ENCODE data around the gene ROGDI. TPM values are rescaled to one million over a fixed set of nuclear protein-coding genes. Genes with fewer than 3 reads are reported as not detected.

Gene ROGDI
- total and polyA plus RNA-seq, 9 of the 15 experiments (the other 6 are each of a cell fraction or from before 2014, with no cell fraction given): 0.97 to 37.3 (median 16.5) TPM

DNA sequence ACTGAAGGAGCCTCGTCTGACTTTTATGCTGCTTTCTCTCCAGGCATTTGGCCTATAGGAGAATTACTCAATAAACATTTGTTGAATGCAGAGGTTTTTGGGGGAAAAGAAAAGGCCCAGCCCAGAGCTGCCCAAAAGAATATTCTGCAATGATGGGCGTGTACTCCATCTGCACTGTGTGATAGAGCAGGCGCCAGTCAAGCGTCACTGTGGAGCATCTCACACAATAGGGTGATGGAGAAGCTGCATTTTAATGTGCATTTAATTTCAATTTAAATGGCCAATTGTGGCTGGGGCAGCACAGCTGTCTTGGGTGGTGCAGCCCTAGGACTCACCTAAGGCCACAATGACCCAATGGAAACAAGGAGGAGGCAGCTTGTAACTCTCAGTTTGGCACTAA lies 24.1 kb upstream of the ROGDI start (continued):
- TF ChIP-seq, protein P1, sequence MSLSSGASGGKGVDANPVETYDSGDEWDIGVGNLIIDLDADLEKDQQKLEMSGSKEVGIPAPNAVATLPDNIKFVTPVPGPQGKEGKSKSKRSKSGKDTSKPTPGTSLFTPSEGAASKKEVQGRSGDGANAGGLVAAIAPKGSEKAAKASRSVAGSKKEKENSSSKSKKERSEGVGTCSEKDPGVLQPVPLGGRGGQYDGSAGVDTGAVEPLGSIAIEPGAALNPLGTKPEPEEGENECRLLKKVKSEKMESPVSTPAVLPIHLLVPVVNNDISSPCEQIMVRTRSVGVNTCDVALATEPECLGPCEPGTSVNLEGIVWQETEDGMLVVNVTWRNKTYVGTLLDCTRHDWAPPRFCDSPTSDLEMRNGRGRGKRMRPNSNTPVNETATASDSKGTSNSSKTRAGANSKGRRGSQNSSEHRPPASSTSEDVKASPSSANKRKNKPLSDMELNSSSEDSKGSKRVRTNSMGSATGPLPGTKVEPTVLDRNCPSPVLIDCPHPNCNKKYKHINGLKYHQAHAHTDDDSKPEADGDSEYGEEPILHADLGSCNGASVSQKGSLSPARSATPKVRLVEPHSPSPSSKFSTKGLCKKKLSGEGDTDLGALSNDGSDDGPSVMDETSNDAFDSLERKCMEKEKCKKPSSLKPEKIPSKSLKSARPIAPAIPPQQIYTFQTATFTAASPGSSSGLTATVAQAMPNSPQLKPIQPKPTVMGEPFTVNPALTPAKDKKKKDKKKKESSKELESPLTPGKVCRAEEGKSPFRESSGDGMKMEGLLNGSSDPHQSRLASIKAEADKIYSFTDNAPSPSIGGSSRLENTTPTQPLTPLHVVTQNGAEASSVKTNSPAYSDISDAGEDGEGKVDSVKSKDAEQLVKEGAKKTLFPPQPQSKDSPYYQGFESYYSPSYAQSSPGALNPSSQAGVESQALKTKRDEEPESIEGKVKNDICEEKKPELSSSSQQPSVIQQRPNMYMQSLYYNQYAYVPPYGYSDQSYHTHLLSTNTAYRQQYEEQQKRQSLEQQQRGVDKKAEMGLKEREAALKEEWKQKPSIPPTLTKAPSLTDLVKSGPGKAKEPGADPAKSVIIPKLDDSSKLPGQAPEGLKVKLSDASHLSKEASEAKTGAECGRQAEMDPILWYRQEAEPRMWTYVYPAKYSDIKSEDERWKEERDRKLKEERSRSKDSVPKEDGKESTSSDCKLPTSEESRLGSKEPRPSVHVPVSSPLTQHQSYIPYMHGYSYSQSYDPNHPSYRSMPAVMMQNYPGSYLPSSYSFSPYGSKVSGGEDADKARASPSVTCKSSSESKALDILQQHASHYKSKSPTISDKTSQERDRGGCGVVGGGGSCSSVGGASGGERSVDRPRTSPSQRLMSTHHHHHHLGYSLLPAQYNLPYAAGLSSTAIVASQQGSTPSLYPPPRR (CRISPR knock-in tag; IDR thresholded peaks at IDR 0.05; ENCODE audit: borderline replicate concordance): no peak
- TF ChIP-seq RAD51 (IDR thresholded peaks at IDR 0.05; ENCODE audit: borderline replicate concordance, low read depth) (no peak), GTF2F1 (IDR thresholded peaks at IDR 0.05; ENCODE audit: low read depth, low read length) (no peak), CTCFL (IDR thresholded peaks at IDR 0.05; ENCODE audit: borderline replicate concordance, insufficient read depth, low read depth, low read length, poor library complexity, severe bottlenecking) (no peak), CAMTA2 (CRISPR knock-in tag; conservative IDR thresholded peaks at IDR 0.05) (no peak), ZNF3 (CRISPR knock-in tag; IDR thresholded peaks at IDR 0.05) (no peak), PML (IDR thresholded peaks at IDR 0.05; ENCODE audit: low read length) (no peak), SFPQ (IDR thresholded peaks at IDR 0.05; ENCODE audit: low read depth, low read length) (no peak), SIX5 (IDR thresholded peaks at IDR 0.05; ENCODE audit: borderline replicate concordance in 1 of 2, insufficient read depth in 1 of 2, low read depth in 1 of 2, low read length in 2 of 2) (no peak)
- TF ChIP-seq, protein P2, sequence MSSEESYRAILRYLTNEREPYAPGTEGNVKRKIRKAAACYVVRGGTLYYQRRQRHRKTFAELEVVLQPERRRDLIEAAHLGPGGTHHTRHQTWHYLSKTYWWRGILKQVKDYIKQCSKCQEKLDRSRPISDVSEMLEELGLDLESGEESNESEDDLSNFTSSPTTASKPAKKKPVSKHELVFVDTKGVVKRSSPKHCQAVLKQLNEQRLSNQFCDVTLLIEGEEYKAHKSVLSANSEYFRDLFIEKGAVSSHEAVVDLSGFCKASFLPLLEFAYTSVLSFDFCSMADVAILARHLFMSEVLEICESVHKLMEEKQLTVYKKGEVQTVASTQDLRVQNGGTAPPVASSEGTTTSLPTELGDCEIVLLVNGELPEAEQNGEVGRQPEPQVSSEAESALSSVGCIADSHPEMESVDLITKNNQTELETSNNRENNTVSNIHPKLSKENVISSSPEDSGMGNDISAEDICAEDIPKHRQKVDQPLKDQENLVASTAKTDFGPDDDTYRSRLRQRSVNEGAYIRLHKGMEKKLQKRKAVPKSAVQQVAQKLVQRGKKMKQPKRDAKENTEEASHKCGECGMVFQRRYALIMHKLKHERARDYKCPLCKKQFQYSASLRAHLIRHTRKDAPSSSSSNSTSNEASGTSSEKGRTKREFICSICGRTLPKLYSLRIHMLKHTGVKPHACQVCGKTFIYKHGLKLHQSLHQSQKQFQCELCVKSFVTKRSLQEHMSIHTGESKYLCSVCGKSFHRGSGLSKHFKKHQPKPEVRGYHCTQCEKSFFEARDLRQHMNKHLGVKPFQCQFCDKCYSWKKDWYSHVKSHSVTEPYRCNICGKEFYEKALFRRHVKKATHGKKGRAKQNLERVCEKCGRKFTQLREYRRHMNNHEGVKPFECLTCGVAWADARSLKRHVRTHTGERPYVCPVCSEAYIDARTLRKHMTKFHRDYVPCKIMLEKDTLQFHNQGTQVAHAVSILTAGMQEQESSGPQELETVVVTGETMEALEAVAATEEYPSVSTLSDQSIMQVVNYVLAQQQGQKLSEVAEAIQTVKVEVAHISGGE (CRISPR knock-in tag; IDR thresholded peaks at IDR 0.05): no peak
- TF ChIP-seq, protein P3, sequence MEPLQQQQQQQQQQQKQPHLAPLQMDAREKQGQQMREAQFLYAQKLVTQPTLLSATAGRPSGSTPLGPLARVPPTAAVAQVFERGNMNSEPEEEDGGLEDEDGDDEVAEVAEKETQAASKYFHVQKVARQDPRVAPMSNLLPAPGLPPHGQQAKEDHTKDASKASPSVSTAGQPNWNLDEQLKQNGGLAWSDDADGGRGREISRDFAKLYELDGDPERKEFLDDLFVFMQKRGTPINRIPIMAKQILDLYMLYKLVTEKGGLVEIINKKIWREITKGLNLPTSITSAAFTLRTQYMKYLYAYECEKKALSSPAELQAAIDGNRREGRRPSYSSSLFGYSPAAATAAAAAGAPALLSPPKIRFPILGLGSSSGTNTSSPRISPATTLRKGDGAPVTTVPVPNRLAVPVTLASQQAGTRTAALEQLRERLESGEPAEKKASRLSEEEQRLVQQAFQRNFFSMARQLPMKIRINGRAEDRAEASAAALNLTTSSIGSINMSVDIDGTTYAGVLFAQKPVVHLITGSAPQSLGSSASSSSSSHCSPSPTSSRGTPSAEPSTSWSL (CRISPR knock-in tag; IDR thresholded peaks at IDR 0.05; ENCODE audit: borderline replicate concordance): no peak

Data from K562 (cell line).